Measurements from ENCODE around the gene TCFL5.
"Not testable (repeated sequence)": the region's sequence is repeated elsewhere in the genome, so short reads cannot be mapped to it uniquely, and the experiment has no call there.

Gene TCFL5

GRCh38 chr20:62852841-62853240, 8.8 kb downstream of the TCFL5 start:
- DNase-seq, result no peak

- no peak for DNase-seq
Observed at GRCh38 chr20:62852196-62852595, 9.4 kb downstream of the TCFL5 start.

GRCh38 chr20:62850333-62850974, 11.2 kb downstream of the TCFL5 start:
- DNase-seq, result no peak

- DNase-seq, result no peak
Observed at GRCh38 chr20:62849431-62849830, 12.2 kb downstream of the TCFL5 start.

GRCh38 chr20:62848917-62849316, 12.7 kb downstream of the TCFL5 start:
- not testable (repeated sequence) for DNase-seq

GRCh38 chr20:62846166-62846890, 15.3 kb downstream of the TCFL5 start:
- no peak for DNase-seq

GRCh38 chr20:62845416-62846160, 16.0 kb downstream of the TCFL5 start:
- DNase-seq, result no peak

- DNase-seq, result no peak
Observed at GRCh38 chr20:62844182-62844581, 17.4 kb downstream of the TCFL5 start.

- no peak for DNase-seq
Observed at GRCh38 chr20:62843656-62844055, 18.0 kb downstream of the TCFL5 start.

GRCh38 chr20:62841705-62842212, 19.9 kb downstream of the TCFL5 start:
- no peak for DNase-seq

GRCh38 chr20:62840244-62841197, 21.1 kb downstream of the TCFL5 start:
- DNase-seq, result no peak

GRCh38 chr20:62839816-62840215, 21.8 kb downstream of the TCFL5 start:
- DNase-seq, result no peak

- DNase-seq, result no peak
Observed at GRCh38 chr20:62839261-62839660, 22.4 kb downstream of the TCFL5 start.

GRCh38 chr20:62838128-62838891, 23.3 kb downstream of the TCFL5 start:
- DNase-seq, result no peak

- DNase-seq, result no peak
Observed at GRCh38 chr20:62837790-62838127, 23.9 kb downstream of the TCFL5 start.

GRCh38 chr20:62836967-62837490, 24.6 kb downstream of the TCFL5 start:
- DNase-seq, result no peak

- DNase-seq, result no peak
Observed at GRCh38 chr20:62835931-62836861, 25.4 kb downstream of the TCFL5 start.

- no peak for DNase-seq
Observed at GRCh38 chr20:62834967-62835730, 26.5 kb downstream of the TCFL5 start.

GRCh38 chr20:62832951-62833391, 28.7 kb downstream of the TCFL5 start:
- DNase-seq, result no peak

All from T-helper 9 cell (primary cell).